Right lobe of liver (tissue), 6 donors: Measurements from ENCODE around the gene SCUBE2. TPM values are rescaled to one million over a fixed set of nuclear protein-coding genes. Genes with fewer than 3 reads are reported as not detected.

Source experiments
- ATAC-seq, 4 donors: fragments of 200-7000 bp; cut with Tn5 transposase; one replicate each; pipeline ENCODE4 v1.9.1; 2020; ENCODE audit warnings: mild to moderate bottlenecking in 4 of 4, moderate library complexity in 4 of 4
- DNase-seq, 3 donors: peaks; one replicate each; pipeline ENCODE4 v3.0.0-alpha.2; 2020
- H3K27ac ChIP-seq, 3 donors: fragments of 200-600 bp; one replicate each; pipeline ENCODE4 v1.8.0; 2022
- H3K27me3 ChIP-seq, 2 donors: fragments of 200-600 bp; one replicate each; pipeline ENCODE4 v1.8.0; 2022
- H3K36me3 ChIP-seq, 4 donors: fragments of 200-600 bp; sonication (generic) in 1 of 4; one replicate each; pipeline versions ENCODE4 v1.5.1 to v1.8.0; 2017 to 2022; ENCODE audit warnings: control low read depth in 1 of 4
- H3K4me1 ChIP-seq, 4 donors: fragments of 200-600 bp; sonication (generic) in 1 of 4; one replicate each; pipeline versions ENCODE4 v1.5.1 to v1.8.0; 2017 to 2022; ENCODE audit warnings: control low read depth in 1 of 4
- H3K4me3 ChIP-seq, 3 donors: fragments of 200-600 bp; one replicate each; pipeline ENCODE4 v1.8.0; 2022
- H3K9me3 ChIP-seq, 4 donors: fragments of 200-600 bp; sonication (generic) in 1 of 4; one replicate each; pipeline versions ENCODE4 v1.5.1 to v1.8.0; 2017 to 2022; ENCODE audit warnings: control low read depth in 1 of 4
- CTCF ChIP-seq, 4 donors: fragments of 200-600 bp in 3 of 4; fragments of 450-650 bp in 1 of 4; IDR thresholded peaks; one replicate each; pipeline versions ENCODE4 v1.5.1 to v1.8.0; 2016 to 2022; ENCODE audit warnings: antibody characterized with exemption in 4 of 4, mild to moderate bottlenecking in 2 of 4
- POLR2A ChIP-seq: fragments of 450-650 bp; IDR thresholded peaks from one replicate; pipeline ENCODE4 v1.6.1; 2017; ENCODE audit warnings: antibody characterized with exemption, mild to moderate bottlenecking
- WGBS: methylation state at CpG from one replicate; pipeline ENCODE4 v1.1.6; 2018; ENCODE audit warnings: low coverage, low lambda C conversion rate; ENCODE audit not compliant: insufficient coverage; ENCODE audit errors: missing lambda C conversion rate; 5-methylcytosine and 5-hydroxymethylcytosine counted together
- intact Hi-C, 2 donors: fragments of 100-400 bp; cut with DNase I; formaldehyde crosslinking; loops; one replicate each; pipeline versions ENCODE4 v1.11.2 to v1.14.1; 2022
- total RNA-seq, 6 experiments: library from RNA; depleted of rRNA in 2 of 6; stranded (reverse); fragments of >200 nt in 2 of 6; fragmentation: NEBNext Ultra II Directional in 3 of 6; extraction: Animal tissue kit (Norgen Biotek cat#: 25700) in 3 of 6; gene quantifications; one replicate each; pipeline versions ENCODE4 v1.1.0 to v1.2.4, GENCODE V29; 2016 to 2023
- donor health status: DM: no; HTN: yes; CAD: no.
- donor health status: DM: no; HTN: no; CAD: no.
- donor health status: DM: no; HTN: no; CAD: no.
- donor health status: DM: no; HTN: yes; CAD: no.
- donor health status: DM: no; HTN: yes; CAD: no.

SCUBE2 gene
- total RNA-seq, 6 experiments from 2014 or later: 0.19 to 1.1 (median 0.32) TPM

GRCh38 chr11:9008661-9009060, 82.7 kb downstream of the SCUBE2 start:
- Histone ChIP-seq H3K27ac (no peak overlapping the region), H3K36me3 (no peaks in the 10 kb centered on the region), H3K4me1 (peaks cover 0 to 8% (median 3%) of the 10 kb centered on the region in 4 donors), H3K4me3 (no peak overlapping the region), H3K9me3 (no peaks in the 10 kb centered on the region), H3K27me3 (peaks cover 0 to 8% of the 10 kb centered on the region in 2 donors)
- intact Hi-C loops: no loop called here
- no peak for TF ChIP-seq POLR2A
- TF ChIP-seq CTCF (IDR thresholded peaks at IDR 0.05): no peak
- no peak for DNase-seq
- 63% methylated on average over 1 of the region's 1 CpG for WGBS
- no peak for ATAC-seq

- Histone ChIP-seq H3K27me3 (peaks cover 0 to 14% of the 10 kb centered on the region in 2 donors), H3K9me3 (no peaks in the 10 kb centered on the region), H3K36me3 (no peaks in the 10 kb centered on the region), H3K4me1 (peaks cover 0 to 14% (median 6%) of the 10 kb centered on the region in 4 donors), H3K4me3 (no peak overlapping the region), H3K27ac (no peak overlapping the region)
- 49% methylated on average over 3 of the region's 3 CpGs for WGBS
- ATAC-seq (no peak), DNase-seq (no peak)
- TF ChIP-seq CTCF (IDR thresholded peaks at IDR 0.05) (no peak), POLR2A (no peak)
- intact Hi-C loops: no loop called here
Observed at GRCh38 chr11:9008011-9008550, 83.3 kb downstream of the SCUBE2 start.

- intact Hi-C loops: no loop called here
- no peak for TF ChIP-seq CTCF (IDR thresholded peaks at IDR 0.05)
- TF ChIP-seq POLR2A: no peak
- no peak for ATAC-seq
- no peak for DNase-seq
- Histone ChIP-seq H3K4me1 (peaks cover 0 to 14% (median 6%) of the 10 kb centered on the region in 4 donors), H3K4me3 (no peak overlapping the region), H3K27me3 (peaks cover 0 to 28% of the 10 kb centered on the region in 2 donors), H3K9me3 (no peaks in the 10 kb centered on the region), H3K27ac (no peak overlapping the region), H3K36me3 (no peaks in the 10 kb centered on the region)
- 77% methylated on average over 4 of the region's 4 CpGs for WGBS
Observed at GRCh38 chr11:9005087-9005486, 86.3 kb downstream of the SCUBE2 start.

GRCh38 chr11:9004183-9004926, 87.0 kb downstream of the SCUBE2 start:
- no peaks in the 10 kb centered on the region for H3K9me3 ChIP-seq
- peak in 2 of 4 donors; percentile 12 to 13 for ATAC-seq
- H3K27ac ChIP-seq: no peak overlapping the region
- intact Hi-C loops: no loop called here
- no peak for TF ChIP-seq CTCF (IDR thresholded peaks at IDR 0.05)
- DNase-seq: no peak
- 28% methylated on average over 11 of the region's 69 CpGs for WGBS
- peak overlapping the region; percentile 7 to 48 (median 16) for H3K4me3 ChIP-seq
- peaks cover 0 to 14% (median 6%) of the 10 kb centered on the region in 4 donors for H3K4me1 ChIP-seq
- H3K36me3 ChIP-seq: no peaks in the 10 kb centered on the region
- peaks cover 0 to 28% of the 10 kb centered on the region in 2 donors for H3K27me3 ChIP-seq
